ENCODE data around the gene TMEM212.
"Not testable (repeated sequence)": the region's sequence is repeated elsewhere in the genome, so short reads cannot be mapped to it uniquely, and the experiment has no call there.

Gene TMEM212

DNA sequence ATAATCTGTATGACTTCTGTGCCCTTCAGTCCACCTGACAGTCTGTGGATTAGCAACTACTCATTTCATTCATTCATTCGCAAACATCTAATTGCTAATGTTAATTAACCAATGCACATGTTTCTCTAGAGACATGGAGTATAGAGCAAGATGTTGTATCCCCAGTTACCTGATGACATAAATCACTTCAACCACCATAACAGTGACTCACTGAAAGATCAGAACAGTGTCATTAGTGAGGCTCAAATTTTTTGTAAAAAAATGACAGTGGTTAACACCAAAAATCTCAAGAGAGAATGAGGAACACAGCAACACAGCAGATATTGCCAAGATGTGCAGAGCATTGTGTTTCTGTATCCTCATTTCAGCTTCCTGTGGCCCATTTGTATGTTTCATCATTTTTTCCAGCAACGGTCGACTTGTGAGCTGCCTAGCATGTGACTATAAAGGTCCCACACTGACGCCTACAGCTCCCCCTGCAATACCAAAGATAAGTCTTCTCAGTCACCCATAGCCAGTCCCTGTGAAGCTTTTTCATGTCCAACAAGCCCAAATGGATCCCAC, 29.2 kb upstream of the TMEM212 start:
- no peak for DNase-seq

DNA sequence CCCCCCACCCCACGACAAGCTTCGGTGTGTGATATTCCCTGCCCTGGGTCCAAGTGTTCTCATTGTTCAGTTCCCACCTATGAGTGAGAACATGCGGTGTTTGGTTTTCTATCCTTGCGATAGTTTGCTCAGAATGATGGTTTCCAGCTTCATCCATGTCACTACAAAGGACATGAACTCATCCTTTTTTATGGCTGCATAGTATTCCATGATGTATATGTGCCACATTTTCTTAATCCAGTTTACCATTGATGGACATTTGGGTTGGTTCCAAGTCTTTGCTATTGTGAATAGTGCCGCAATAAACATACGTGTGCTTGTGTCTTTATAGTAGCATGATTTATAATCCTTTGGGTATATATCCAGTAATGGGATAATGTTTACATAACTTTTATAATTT, 28.5 kb upstream of the TMEM212 start:
- not testable (repeated sequence) for DNase-seq

DNA sequence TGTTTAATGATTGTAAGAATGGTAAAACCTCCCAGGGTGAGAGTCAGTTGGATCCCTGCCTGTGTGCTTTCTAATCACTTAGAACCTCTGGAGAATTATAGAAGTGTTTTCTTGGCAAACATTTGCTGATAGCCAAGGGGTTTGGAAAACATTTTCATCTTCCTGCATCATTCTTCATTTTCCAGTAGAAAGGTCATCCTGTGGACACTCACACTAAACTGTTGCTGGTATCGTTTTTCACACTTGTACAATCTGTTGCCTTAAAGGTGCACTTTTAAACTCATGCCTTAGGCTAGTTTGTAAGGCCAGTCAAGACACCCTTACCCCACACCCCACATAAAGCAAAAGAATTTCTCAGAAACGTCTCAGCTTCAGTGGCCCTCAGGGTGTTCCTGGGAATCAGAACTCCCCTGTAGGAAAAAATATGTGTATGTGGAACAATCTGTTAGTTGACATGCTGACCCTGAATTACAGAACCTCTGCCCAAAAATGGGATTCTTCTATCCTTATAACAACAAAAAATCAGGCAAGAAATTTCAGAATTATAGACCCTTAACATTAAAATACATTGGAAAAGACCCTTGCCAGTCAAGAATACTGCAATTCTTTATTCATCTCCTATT, 27.1 kb upstream of the TMEM212 start:
- no peak for DNase-seq

DNA sequence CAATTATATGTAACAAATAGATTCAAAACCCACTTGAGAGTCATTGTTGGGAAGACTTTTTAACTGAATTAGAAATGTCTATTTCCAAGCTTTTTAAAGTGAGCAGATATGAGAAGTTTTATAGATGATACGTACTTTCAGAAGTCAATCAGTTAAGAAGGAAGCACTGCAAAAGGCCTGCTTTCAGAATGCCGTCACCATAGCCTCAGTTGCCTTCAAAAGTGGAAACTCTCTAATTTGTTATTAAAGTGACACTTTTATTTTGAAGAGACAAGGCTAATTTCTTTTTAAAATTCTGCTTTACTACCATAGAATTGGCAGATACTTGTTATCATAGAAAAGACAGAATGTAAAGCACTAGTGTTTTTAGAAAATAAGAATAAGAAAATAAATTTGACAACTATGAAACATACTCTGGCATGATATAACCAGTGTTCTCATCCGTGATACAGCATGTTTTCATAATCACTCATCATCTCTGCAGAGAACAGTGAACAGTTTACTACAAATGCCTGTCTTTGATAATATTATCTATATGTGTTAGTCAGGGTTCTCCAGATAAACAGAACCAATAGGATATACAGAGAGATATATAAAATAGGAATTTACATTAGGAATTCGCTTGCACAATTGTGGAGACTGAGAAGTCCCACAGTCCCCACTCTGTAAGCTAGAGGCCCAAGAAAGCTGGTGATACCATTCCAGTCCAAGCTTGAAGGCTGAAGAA, 25.9 kb upstream of the TMEM212 start:
- no peak for DNase-seq

DNA sequence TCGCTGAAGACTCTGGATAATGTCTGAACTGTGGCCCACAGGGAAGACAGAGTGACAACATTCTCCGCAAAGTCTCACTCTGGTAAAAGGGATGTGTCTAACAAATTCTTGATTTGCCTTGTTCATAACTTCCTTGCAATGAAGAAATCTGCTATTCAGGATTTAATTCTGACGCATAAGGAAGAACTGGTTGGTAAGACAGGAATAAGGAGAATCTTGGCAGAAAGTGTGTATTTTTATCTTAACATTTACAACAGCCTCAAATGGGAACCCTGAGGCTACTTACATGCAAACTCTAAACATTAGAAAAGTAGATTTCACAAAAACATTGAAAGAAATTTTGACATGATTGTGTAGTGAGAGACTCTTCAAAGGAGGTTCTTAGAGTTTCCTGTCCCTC, 22.1 kb upstream of the TMEM212 start:
- DNase-seq = no peak

DNA sequence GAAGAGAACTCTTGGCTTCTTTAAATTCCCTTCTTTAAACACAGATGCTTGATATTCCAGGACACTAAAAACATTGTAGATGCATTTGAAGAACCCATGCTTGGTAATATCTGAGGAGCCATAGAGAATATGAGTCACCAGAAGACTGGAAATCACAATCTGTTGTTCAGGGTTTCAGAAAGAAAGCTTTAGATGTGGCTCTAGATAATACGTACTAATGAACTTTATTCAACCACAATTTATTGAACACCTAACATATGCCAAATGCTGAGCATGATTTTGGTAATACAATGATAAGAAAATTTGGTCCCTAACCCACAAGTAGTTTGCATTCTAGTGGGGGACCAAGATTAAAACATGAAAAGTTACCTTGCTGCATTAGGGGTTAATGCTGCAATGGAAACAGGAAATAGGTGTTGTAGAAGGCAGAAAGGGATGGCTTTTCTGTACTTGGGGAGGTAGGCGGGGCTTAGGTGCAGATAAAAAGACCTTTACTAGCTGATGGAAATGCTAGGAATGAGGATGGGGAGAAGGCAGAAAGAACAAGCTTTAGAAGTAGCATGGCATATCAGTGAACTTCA, 21.3 kb upstream of the TMEM212 start:
- no peak for DNase-seq

DNA sequence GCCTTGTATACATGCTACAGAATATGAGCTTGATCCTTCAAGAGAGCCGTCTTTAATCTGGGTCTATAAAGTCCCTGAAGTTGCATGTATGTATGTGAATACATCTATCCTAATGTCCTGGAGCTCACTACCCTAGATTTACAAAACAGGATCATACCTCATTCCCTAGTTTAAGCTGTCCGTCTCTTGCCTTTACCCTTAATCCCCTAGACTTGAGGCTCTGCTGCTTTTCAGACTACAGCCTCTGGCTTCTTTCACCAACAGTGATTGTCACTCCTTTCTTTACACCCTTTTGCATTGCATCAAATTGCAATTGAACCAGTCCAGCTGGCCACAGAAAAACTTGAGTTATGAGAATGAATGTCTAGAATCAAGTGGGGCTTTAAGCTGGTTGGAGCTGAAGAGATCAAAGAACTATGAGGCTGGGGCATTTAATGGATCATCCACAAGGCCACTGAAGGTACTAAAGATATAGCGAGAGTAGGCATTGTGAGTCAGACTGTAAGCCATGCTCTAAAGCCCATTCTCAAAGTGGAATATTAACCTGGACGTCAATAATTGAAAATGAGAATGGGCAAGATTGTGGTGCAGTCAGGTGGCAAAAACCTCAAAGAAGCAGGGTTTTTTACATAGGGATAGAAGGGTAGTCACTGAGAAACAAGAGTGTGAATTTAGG, 20.6 kb upstream of the TMEM212 start:
- DNase-seq = no peak

DNA sequence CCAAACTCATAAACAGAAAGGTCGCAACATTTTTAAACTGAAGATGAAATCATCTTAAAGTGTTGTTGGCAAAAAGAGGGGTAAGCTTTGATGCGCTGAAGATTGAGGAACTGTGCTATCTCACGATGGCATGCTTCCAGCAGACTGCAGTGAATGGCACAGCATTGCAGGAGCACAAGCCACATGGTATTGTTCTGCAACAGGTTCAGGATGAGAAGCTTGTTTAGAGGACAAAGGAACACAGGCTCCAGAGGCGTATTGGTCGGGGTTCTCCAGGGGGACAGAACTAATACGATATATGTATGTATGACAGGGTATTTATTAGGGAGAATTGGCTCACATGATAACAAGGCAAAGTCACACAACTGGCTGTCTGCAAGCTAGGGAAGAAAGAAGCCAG, 19.0 kb upstream of the TMEM212 start:
- no peak for DNase-seq

DNA sequence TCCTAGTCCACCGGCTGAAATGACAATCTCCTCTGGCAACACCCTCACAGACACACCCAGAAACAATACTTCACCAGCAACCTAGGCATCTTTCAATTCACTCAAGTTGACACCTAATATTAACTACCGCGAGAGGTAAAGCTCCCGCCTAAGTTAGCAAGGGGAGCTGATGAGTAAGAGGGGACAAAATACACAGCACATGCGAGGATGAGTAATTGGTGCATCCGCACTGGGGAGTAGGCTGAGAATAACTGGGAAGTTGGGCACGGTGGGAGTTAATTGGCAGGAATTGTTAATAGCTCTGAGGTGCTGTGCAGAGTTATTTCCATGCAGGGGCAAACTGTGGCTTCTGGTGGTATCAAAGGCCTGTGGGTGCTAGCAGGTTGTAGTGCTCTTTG, 18.3 kb upstream of the TMEM212 start:
- DNase-seq = no peak

DNA sequence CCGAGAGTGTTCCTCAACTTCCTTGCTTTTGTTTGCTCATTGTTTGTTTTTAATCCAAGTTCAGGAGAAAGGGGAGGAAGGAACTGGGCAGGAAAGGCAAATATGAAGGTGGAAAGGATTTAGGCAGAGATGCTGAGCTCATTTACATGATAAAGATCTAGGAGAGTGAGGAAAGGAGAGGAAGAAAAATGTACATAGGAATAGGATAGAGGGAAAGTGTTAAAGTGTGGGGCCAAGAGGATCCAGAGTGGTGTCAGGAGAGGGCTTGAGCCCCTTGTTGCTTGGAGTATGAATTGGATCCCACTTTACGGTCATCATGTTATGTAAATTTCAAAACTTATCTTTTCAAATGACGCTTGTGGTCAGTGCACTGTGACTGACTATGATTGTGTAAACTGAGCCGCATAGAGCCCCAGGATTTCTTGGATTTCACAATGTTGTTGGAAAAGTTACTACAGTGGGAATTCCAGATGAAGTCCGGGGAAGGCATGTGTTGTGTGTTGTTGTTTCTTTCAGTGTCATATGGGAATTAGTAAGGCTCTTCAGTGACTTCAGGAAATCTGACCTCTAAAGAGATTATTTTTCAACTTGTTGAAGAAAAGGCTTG, 17.8 kb upstream of the TMEM212 start:
- peak in 1 of 2 experiments; percentile 14 for DNase-seq

DNA sequence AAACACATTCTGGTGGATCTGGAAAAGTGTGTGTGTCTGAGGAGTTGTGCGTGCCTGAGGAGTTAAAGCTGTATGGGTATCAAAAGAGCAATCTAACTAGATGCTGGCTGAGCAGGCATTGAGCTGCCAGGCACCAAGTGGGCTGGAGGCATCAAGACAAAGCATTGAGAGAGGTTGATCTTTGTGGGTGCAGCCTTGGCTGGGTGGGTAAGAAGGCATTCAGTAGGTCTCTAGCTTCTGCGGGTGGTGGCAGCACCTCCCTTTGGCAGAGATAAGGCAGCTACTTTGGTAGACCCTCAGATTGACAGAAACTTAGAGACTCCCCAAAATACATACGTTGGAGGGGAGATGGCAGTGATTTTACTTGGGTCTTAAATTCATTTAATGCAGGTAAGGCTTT, 15.8 kb upstream of the TMEM212 start:
- no peak for DNase-seq

DNA sequence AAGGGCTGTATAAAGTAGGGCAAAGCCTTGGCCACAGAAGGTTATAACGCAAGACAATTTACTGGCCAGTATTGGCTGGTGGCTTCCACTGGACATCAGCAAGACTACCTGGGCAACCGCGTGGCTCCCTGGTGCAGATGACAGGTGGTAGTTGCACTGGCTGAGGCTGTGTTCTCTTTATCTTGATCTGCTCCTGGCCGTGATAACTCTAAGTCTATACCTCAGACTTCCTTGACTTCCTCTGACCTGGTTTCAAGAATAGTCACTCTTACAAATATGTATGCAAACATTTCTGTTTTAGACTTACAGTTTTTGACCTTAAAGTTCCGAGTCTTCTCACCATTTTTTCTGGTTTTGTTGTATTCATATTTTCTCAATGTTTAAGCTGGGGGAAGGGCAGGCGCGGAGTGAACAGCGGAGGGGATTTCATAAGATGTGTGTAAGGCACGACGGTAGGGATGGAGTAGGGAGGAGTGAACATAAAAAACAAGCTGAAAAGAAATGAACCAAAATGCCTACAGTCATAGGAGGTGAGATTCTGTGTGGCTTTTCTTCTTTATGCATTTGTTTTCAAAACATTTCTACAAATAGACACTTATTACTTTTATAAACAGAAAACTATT, 15.2 kb upstream of the TMEM212 start:
- DNase-seq = no peak

DNA sequence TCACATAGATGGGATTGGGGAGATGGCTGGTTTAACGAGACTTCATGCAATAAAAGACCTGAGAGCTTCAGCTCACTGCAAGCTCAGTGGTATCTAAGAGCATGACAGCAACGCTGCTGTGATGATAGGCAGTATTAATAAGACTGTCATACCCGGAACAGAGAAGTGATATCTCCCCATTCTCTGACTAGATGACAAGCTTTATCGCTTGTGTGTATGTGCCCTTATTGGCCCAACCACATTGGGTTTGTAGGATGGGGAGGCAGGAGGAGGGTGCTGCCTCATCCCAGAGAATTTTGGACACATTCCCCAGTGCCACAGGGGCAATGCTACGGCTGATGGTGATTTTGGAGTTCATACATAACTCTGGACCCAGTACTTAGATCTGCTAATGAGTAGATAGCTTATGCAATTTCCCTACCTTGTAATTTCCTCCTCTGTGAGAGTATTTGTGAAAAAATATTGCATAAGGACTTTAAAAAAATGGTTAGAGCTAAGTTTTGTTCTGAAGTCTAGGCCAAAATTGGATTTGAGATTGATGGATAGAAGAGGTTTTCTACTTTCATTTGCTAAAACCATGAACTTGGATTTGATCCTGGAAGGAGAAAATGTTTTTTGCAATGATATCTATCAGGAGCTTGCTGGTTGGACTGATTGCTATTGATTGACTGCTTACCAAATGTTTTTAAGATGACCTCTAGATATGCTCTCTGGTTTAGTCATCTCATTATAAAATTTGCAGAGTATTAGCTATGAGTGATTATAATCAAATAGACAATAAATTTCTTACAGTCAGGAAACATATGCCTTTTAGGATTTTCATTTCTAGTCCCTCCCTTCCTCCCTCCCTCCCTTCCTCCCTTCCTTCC, 14.0 kb upstream of the TMEM212 start:
- no peak for DNase-seq

DNA sequence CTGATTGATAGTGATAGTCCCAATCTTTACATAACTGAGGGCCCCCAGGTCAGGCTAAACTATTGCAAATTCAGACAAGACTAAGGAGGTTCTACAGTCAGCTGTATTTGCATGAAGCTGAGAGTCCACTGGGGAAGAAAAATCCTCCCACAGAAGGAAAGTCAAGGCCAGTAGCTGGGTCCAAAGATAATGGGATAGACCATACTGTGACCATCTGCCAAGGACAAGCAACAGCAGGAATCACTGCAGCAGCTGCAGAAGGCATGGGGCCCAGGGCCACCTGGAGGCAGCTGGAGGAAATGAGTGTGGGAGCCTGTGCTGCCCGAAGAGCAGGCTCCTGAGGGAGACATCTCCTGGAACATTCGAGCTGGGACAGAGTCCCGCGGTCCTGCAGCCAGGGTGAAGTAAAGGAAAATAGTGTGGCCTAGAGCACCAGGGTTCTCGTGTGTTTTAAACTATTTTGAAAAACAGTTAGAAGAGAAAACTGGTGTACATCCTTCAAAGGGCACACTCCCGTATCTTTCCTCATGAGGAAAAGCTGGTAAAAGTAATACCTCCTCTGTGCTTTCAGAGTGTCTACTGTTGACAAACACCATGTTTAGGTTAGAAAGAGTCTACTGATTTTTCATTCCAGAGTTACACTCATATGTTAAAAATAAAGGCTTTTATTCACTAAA, 13.2 kb upstream of the TMEM212 start:
- no peak for DNase-seq

DNA sequence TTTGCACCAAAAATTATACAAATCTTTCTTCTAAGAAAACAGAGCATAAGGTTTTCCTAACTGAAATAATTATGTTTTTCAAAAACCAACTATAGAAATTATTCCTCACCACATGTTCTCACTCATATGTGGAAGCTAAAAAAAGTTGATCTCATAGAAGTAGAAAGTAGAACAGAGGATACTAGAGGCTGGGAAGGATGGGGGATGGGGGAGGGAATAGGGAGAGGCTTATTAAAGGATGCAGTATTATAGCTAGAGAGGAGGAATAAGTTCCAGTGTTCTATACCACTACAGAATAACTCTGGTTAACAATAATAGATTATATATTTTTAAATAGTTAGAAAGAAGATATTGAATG, 12.7 kb upstream of the TMEM212 start:
- no peak for DNase-seq

DNA sequence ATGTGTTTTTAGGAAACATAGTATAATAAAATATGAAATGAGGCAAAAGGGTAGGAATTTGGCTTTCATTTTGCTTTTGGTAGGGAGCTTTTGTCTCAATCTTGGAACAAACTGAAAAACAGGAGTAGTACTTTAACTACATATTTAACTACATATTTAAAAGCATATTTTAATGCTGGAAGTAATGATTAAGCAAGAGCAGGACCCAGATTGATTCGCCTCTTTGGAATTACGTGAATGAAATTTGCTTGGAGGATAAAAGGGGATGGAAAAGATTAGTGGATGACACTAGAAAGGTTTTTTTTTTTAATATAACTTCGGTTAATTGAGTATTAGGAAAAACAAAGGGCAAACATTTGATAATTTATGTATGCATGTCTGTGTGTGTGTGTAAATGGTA, 11.2 kb upstream of the TMEM212 start:
- no peak for DNase-seq

DNA sequence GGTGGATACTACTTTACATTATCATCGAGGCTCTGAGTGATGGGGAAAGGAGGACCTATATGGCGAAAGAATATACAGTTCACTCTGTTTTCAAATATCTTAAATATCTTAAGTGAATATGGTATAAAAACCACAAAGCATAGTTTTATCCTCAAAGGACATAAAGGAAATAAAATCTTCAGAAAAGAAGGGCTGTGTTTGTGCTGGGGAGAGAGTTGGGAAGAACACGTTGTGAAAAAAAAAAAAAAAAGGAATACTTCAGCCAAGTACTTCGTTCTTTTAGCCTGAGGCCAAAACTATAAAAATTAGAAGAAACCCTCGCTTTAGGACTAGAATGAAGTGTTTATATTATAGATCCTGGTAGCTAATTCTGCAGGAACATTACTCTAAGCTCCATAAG, 10.2 kb upstream of the TMEM212 start:
- no peak for DNase-seq

DNA sequence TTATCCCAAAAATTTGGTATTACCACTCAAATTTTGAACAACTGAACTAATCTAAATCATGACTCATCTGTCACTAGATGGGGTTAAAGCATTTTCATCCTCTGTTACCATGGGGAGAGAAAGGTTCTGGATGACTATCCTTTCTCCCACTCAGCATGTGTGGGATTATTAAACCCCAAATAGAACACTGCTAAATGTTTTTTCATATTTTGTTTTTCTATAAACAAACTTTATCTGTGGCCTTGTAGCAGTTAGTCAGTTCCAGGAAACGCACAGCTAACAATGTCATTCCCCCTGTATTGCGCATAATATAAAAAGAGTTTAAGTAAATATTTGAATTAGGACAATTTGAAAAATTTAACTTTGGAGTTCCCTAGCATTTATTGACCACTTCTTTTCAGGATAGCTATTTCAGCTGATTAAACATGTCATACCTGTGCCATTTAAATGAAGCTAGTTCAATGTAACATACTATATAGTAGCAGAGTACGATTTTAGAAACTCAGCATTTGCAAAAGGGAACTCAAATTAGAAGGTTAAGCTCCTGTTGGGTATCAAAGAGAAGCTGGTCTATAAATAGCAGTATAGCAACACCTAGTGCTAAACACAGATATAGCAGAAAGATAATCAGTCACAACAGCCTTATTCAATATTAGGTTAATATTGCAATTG, 9.2 kb upstream of the TMEM212 start:
- no peak for DNase-seq

DNA sequence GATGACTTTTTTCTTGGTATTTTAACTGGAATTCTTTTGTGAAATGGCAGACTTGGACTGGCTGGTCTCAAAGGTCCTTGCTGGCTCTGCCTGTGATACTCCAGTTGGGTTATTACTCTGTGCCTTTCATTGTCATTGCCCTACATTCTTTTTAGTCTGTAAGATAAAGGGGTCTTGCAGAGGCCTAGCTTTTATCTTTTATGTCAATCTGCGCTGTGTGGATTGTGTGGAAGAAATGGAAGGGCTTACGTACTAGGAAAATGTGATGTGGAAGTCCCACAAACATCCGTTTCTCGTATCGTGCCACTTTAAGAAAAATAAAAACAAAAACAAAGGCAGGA, 8.7 kb upstream of the TMEM212 start:
- no peak for DNase-seq

DNA sequence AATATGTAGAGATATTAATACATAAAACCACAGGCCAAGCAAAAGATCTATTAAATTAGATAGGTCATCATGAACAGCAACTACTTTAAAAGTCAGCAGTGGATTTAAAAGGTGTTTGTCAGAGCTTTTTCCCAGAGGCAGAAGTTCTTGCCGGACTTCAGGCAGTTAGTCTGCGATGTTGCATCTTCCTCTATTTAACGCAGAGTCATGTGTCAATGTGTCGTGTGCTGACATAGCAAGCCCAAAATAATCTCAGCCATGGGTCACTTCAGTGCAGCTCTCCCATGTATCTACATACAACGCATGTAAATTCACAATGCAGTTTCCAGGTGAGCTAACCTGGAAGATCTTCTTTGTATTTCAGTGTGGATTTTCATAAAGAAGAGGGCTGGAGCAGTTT, 8.0 kb upstream of the TMEM212 start:
- DNase-seq = no peak

DNA sequence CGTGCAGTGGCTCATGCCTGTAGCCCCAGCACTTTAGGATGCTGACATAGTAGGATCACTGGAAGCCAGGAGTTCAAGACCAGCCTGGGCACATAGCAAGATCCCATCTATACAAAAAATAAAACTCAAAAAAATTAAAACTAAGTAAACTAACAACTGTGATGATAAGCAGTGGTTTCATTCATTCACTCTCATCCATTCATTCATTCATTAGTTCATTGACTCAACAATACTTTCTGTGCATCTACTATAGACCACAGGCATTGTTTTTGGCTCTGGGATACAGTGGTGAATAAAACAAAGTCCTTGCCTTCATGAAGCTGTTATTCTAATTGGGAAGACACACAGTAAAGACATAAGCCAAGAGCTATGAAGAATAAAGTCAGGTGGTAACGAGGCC, 7.5 kb upstream of the TMEM212 start:
- DNase-seq = no peak
